GM12865 (cell line): ENCODE results near the gene CDC45.

Source experiments
- DNase-seq: peaks from one replicate; pipeline ENCODE4 v3.0.0; 2010; ENCODE audit warnings: low read depth
- H3K4me3 ChIP-seq: 2 replicates; pipeline ENCODE4 v1.5.1; 2011; ENCODE audit warnings: mild to moderate bottlenecking, low read depth, low read length, control low read depth
- TF ChIP-seq, protein P1 (sequence below): IDR thresholded peaks from 2 replicates; pipeline ENCODE4 v1.5.1; 2011; ENCODE audit warnings: low read length, control low read depth, low read depth, inconsistent platforms; ENCODE audit not compliant: insufficient read depth; ENCODE audit errors: missing control alignments

The CDC45 gene

DNA sequence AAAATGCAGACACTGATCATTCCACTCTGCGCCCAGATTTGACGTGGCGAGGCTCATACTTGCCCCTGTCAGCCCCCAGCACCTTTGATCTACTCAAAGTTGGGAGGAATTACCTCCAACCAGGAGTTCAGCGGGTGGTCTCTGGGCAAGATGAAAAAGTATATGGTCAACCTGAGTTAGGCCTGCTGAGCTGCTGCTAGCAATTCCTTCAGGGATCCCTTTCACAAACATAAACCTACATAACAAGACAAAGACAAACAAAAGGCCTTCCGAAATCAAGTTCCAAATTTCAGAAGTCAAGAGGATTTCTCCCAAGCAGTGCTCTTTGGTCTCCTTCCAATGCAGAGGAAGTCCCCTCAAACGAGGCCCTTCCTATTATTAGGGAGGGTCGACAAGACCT lies 23.6 kb downstream of the CDC45 start:
- H3K4me3 ChIP-seq = no peak overlapping the region
- TF ChIP-seq, protein P1, sequence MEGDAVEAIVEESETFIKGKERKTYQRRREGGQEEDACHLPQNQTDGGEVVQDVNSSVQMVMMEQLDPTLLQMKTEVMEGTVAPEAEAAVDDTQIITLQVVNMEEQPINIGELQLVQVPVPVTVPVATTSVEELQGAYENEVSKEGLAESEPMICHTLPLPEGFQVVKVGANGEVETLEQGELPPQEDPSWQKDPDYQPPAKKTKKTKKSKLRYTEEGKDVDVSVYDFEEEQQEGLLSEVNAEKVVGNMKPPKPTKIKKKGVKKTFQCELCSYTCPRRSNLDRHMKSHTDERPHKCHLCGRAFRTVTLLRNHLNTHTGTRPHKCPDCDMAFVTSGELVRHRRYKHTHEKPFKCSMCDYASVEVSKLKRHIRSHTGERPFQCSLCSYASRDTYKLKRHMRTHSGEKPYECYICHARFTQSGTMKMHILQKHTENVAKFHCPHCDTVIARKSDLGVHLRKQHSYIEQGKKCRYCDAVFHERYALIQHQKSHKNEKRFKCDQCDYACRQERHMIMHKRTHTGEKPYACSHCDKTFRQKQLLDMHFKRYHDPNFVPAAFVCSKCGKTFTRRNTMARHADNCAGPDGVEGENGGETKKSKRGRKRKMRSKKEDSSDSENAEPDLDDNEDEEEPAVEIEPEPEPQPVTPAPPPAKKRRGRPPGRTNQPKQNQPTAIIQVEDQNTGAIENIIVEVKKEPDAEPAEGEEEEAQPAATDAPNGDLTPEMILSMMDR = no peak
- no peak for DNase-seq

- TF ChIP-seq, protein P1 = no peak
- DNase-seq = no peak
- H3K4me3 ChIP-seq = no peak overlapping the region
Measured at GRCh38 chr22:19503869-19504268, 24.1 kb downstream of the CDC45 start.

GRCh38 chr22:19504900-19505734 lies 25.4 kb downstream of the CDC45 start:
- DNase-seq = no peak
- no peak overlapping the region for H3K4me3 ChIP-seq
- TF ChIP-seq, protein P1 = no peak

DNA sequence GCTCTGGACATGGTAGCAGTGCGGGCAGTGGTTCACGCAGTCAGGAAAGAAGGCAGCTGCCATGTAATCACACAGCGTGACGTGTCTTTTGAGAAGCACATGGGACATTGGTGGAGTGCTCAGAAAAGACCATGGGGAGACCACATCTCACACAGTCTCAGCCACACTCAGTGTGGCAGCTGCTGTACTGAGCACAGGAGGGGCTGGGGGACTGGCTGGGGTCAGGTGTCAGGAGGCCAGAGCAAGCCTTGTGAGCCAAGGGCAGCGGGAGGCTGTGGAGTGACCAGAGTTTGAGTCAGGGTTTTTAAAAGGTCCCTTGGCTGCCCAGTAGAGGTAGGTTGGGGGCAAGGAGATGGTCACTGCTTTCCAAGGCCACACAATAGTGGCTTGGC lies 26.0 kb downstream of the CDC45 start:
- TF ChIP-seq, protein P1 = no peak
- DNase-seq = no peak
- no peak overlapping the region for H3K4me3 ChIP-seq

DNA sequence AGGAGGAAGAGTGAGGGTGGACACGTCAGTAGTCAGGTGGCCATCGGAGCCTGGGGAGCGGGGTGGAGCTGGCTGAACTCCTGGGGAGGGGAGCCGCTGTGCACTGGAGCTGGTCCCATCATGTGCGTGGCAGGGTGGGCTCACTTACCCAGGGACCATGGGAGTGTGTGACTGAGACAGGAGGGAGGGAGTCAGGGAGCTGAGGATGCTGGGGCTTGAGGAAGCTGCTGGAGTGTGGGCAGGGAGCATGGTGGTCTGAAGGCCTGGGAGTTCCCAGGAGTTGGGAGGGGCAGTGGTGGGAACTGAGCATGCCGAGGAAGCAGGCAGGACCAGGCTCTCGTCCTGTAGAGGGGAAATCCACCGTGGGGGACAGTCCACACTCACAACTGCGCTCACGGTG lies 26.5 kb downstream of the CDC45 start:
- no peak for DNase-seq
- TF ChIP-seq, protein P1 = no peak
- H3K4me3 ChIP-seq = no peak overlapping the region

- DNase-seq = no peak
- H3K4me3 ChIP-seq = no peak overlapping the region
- TF ChIP-seq, protein P1 = no peak
Measured at GRCh38 chr22:19507534-19507861, 27.8 kb downstream of the CDC45 start.
